ENCODE measurements around the gene GALNT13.

Gene GALNT13

GRCh38 chr2:154306266-154306970 is 434.7 kb downstream of the GALNT13 start:
- DNase-seq (ENCODE audit: low read depth): no peak

GRCh38 chr2:154307007-154307406 is 435.3 kb downstream of the GALNT13 start:
- DNase-seq (ENCODE audit: low read depth): no peak

- no peak for DNase-seq (ENCODE audit: low read depth)
These were observed 452.9 kb downstream of the GALNT13 start for GRCh38 chr2:154324601-154325000.

- no peak for DNase-seq (ENCODE audit: low read depth)
These were observed 457.8 kb downstream of the GALNT13 start for GRCh38 chr2:154329510-154329909.

GRCh38 chr2:154331784-154332183 is 460.1 kb downstream of the GALNT13 start:
- no peak for DNase-seq (ENCODE audit: low read depth)

GRCh38 chr2:154336201-154336600 is 464.5 kb downstream of the GALNT13 start:
- DNase-seq (ENCODE audit: low read depth): no peak

- no peak for DNase-seq (ENCODE audit: low read depth)
These were observed 466.7 kb downstream of the GALNT13 start for GRCh38 chr2:154338352-154338967.

GRCh38 chr2:154343282-154343681 is 471.6 kb downstream of the GALNT13 start:
- DNase-seq (ENCODE audit: low read depth): no peak

GRCh38 chr2:154350911-154351310 is 479.2 kb downstream of the GALNT13 start:
- no peak for DNase-seq (ENCODE audit: low read depth)

- DNase-seq (ENCODE audit: low read depth): no peak
These were observed 489.6 kb downstream of the GALNT13 start for GRCh38 chr2:154361276-154361675.

- DNase-seq (ENCODE audit: low read depth): no peak
These were observed 496.4 kb downstream of the GALNT13 start for GRCh38 chr2:154368153-154368552.

GRCh38 chr2:154370873-154371272 is 499.2 kb downstream of the GALNT13 start:
- no peak for DNase-seq (ENCODE audit: low read depth)

- no peak for DNase-seq (ENCODE audit: low read depth)
These were observed 502.7 kb downstream of the GALNT13 start for GRCh38 chr2:154374416-154374815.

GRCh38 chr2:154375579-154375931 is 503.8 kb downstream of the GALNT13 start:
- no peak for DNase-seq (ENCODE audit: low read depth)

- no peak for DNase-seq (ENCODE audit: low read depth)
These were observed 510.4 kb downstream of the GALNT13 start for GRCh38 chr2:154381931-154382794.

GRCh38 chr2:154386186-154386585 is 514.5 kb downstream of the GALNT13 start:
- DNase-seq (ENCODE audit: low read depth): no peak

GRCh38 chr2:154391051-154391450 is 519.3 kb downstream of the GALNT13 start:
- no peak for DNase-seq (ENCODE audit: low read depth)

- no peak for DNase-seq (ENCODE audit: low read depth)
These were observed 520.5 kb downstream of the GALNT13 start for GRCh38 chr2:154392256-154392655.

- no peak for DNase-seq (ENCODE audit: low read depth)
These were observed 522.9 kb downstream of the GALNT13 start for GRCh38 chr2:154394600-154394999.

GRCh38 chr2:154400563-154401290 is 529.0 kb downstream of the GALNT13 start:
- DNase-seq (ENCODE audit: low read depth): no peak

GRCh38 chr2:154402213-154402612 is 530.5 kb downstream of the GALNT13 start:
- no peak for DNase-seq (ENCODE audit: low read depth)

GRCh38 chr2:154403242-154403790 is 531.6 kb downstream of the GALNT13 start:
- no peak for DNase-seq (ENCODE audit: low read depth)
